Measurements from ENCODE around the gene LRRC40.

LRRC40 gene

GRCh38 chr1:70112838-70113237 lies 92.5 kb downstream of the LRRC40 start:
- no peak for DNase-seq

GRCh38 chr1:70109241-70109640 lies 96.1 kb downstream of the LRRC40 start:
- no peak for DNase-seq

- no peak for DNase-seq
These were observed 101.6 kb downstream of the LRRC40 start for GRCh38 chr1:70103770-70104169.

- DNase-seq: no peak
These were observed 103.6 kb downstream of the LRRC40 start for GRCh38 chr1:70101774-70102173.

GRCh38 chr1:70101231-70101630 lies 104.1 kb downstream of the LRRC40 start:
- DNase-seq: no peak
